Brain microvascular endothelial cell (primary cell): ENCODE results near the gene MAP2K4.
"Not testable (repeated sequence)": the region's sequence is repeated elsewhere in the genome, so short reads cannot be mapped to it uniquely, and the experiment has no call there.

ENCODE experiments used
- DNase-seq: peaks from one replicate; pipeline ENCODE4 v3.0.0-alpha.2; 2020
- H3K27ac ChIP-seq: fragments of 250-450 bp; sonication (Bioruptor Pico); 2 replicates; pipeline ENCODE4 v1.5.1; 2020; ENCODE audit warnings: mild to moderate bottlenecking, moderate library complexity
- H3K27me3 ChIP-seq: fragments of 250-450 bp; sonication (Bioruptor Pico); replicated peaks from 2 replicates; pipeline ENCODE4 v1.5.1; 2020; ENCODE audit warnings: mild to moderate bottlenecking
- H3K36me3 ChIP-seq: fragments of 250-450 bp; sonication (Bioruptor Pico); replicated peaks from 2 replicates; pipeline ENCODE4 v1.5.1; 2020; ENCODE audit warnings: mild to moderate bottlenecking
- H3K4me3 ChIP-seq: 2 replicates; pipeline ENCODE4 v1.5.1; 2011; ENCODE audit warnings: low read depth, mild to moderate bottlenecking, control low read depth, low read length, moderate library complexity
- in situ Hi-C: cut with HindIII; loops from 2 replicates; pipeline ENCODE4 v1.10.0; 2017; ENCODE audit warnings: low sequenced_read_pairs, low pct_ligation_motif_present
- TF ChIP-seq, protein P1 (sequence below): IDR thresholded peaks from 2 replicates; pipeline ENCODE4 v1.5.1; 2011; ENCODE audit warnings: low read depth, mild to moderate bottlenecking, moderate library complexity, low read length, control low read depth, inconsistent platforms; ENCODE audit errors: missing control alignments

The MAP2K4 gene

DNA sequence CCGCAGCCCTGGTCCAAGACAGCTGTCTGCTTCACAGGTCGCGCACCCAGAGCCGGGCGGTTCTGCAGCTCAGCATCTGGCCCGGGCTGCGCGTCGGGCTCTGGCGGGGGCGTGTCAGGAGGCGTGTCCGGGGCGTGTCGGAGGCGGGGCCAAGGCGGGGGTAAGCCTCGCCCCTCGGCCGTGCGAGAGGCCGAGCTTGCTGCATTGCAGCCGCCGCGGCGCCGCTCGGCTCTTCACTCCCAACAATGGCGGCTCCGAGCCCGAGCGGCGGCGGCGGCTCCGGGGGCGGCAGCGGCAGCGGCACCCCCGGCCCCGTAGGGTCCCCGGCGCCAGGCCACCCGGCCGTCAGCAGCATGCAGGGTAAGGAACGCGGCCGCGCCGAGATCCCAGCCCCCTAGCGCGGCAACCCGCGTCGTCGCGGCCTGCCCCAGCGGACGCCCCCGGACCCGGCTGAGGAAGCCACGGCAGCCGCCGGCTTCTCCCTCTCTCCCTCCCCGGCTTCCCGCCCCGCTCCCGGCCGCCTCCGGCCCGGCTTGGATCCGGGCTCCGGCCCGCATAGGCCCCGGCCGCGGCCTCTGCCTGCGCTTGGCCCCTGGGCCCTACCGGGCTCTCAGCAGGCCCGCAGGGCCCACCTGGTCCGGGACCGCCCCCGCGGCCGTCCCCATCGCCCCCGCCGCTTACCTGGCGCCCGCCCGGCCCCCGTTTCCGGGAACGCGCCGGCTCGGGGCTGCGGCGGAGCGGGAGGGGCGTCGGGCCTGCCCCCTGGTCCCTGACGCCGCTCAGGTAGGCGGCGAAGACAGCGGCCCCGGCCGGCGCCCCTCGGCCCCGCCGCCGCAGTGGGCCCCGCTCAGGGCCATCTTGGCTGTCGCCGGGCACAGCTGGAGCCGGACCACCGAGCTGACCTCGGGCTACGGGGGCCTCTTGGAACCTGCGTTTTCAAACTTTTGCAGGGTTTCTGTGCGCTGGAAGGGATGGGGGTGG is at the start of gene MAP2K4:
Gene MAP2K4 (plus strand): TSS at position 236 of the 981 bp plus-strand sequence. CDS start 10 bp downstream, at position 246.
- H3K27ac ChIP-seq = peak within 1 kb of the TSS; percentile 87
- H3K36me3 ChIP-seq = no peaks in the 10 kb centered on the region
- H3K4me3 ChIP-seq = peak within 1 kb of the TSS; percentile 69
- in situ Hi-C loops = no loop called here
- no peaks in the 10 kb centered on the region for H3K27me3 ChIP-seq
- TF ChIP-seq, protein P1, sequence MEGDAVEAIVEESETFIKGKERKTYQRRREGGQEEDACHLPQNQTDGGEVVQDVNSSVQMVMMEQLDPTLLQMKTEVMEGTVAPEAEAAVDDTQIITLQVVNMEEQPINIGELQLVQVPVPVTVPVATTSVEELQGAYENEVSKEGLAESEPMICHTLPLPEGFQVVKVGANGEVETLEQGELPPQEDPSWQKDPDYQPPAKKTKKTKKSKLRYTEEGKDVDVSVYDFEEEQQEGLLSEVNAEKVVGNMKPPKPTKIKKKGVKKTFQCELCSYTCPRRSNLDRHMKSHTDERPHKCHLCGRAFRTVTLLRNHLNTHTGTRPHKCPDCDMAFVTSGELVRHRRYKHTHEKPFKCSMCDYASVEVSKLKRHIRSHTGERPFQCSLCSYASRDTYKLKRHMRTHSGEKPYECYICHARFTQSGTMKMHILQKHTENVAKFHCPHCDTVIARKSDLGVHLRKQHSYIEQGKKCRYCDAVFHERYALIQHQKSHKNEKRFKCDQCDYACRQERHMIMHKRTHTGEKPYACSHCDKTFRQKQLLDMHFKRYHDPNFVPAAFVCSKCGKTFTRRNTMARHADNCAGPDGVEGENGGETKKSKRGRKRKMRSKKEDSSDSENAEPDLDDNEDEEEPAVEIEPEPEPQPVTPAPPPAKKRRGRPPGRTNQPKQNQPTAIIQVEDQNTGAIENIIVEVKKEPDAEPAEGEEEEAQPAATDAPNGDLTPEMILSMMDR = no peak
- peak; percentile 83 for DNase-seq

DNA sequence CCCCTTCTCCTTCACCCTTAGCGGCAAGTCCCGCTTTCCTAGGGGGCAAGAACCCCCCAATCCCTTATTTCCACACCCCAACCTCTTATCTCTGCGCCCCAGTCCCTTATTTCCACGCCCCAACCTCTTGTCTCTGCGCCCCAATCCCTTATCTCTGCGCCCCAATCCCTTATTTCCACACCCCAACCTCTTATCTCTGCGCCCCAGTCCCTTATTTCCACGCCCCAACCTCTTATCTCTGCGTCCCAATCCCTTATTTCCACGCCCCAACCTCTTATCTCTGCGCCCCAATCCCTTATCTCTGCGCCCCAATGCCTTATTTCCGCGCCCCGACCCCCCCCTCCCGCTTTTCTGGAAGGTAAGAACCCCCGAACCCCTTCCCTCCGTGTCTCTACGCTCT is 47.9 kb upstream of the MAP2K4 start:
- H3K27ac ChIP-seq, H3K4me3 ChIP-seq, in situ Hi-C loops, DNase-seq, H3K27me3 ChIP-seq, H3K36me3 ChIP-seq: not testable (repeated sequence)

DNA sequence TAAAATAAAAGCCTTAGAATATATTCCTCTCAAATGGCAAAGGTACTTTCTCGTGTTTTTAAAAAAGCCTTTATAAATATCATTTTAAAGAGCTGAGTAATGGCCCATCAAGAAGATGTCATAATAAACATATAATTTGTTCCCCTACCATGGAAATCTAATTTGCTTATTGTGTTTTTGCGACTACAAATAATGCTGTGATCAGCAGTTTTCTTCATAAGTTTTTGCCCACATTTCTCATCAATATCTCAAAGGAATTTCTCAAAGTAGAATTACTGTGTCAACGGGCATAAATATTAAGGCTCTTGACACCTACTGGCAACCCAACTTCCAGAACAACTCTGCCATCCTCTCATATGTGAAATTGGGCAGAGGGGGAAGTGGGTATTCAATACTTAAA is 40.9 kb upstream of the MAP2K4 start:
- Histone ChIP-seq H3K27ac (no peak overlapping the region), H3K4me3 (no peak overlapping the region), H3K27me3 (no peaks in the 10 kb centered on the region), H3K36me3 (peaks cover 21% of the 10 kb centered on the region)
- in situ Hi-C loops = loop anchor here (25.0 kb wide), 1 partner anchor 1242 kb away; the partner anchor contains the start of gene TMEM220
- TF ChIP-seq, protein P1 = no peak
- no peak for DNase-seq

DNA sequence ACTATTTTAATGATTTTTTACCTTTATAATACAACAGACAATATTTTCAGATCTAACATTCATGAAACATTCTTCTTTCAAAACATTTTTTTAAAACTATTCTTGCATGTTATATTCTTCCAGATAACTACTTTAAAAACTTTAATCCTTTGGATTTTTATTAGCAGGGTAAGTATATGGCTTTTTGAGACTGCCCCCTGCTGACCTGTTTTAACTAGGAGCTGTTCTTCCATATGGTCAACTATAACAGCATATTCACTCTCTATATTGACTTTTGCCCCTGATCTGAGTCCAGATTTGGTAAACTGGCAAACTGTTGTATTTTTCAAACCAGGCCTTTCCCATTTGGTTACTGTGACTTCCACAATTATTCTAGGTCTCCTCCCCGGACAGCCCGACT is 39.9 kb upstream of the MAP2K4 start:
- no peaks in the 10 kb centered on the region for H3K27me3 ChIP-seq
- peak; percentile 8 for DNase-seq
- in situ Hi-C loops = loop anchor here (25.0 kb wide), 1 partner anchor 1244 kb away; the partner anchor contains the start of gene TMEM220
- H3K27ac ChIP-seq = no peak overlapping the region
- H3K4me3 ChIP-seq = no peak overlapping the region
- H3K36me3 ChIP-seq = peaks cover 21% of the 10 kb centered on the region
- TF ChIP-seq, protein P1 = peak; percentile 42

DNA sequence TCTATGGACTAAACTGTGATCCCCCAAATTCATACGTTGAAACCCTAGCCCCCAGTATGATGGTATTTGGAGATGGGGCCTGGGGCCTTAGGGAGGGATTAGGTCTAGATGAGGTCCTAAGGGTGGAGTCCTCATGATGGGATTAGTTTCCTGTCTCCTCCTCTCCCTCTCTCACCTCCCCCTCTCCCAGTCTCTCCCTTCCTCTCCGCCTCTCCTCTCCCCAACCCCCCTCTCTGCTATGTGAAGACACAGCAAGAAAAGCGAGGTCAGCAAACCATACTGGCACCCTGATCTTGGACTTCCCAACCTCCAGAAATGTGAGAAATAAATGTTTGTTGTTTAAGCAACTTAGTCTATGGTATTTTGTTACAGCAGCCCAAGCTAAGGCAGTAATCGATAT is 38.8 kb upstream of the MAP2K4 start:
- TF ChIP-seq, protein P1 = no peak
- no peaks in the 10 kb centered on the region for H3K27me3 ChIP-seq
- no peak overlapping the region for H3K27ac ChIP-seq
- peaks cover 21% of the 10 kb centered on the region for H3K36me3 ChIP-seq
- in situ Hi-C loops = loop anchor here (25.0 kb wide), 1 partner anchor 1245 kb away; the partner anchor contains the start of gene TMEM220
- H3K4me3 ChIP-seq = no peak overlapping the region
- DNase-seq = no peak

DNA sequence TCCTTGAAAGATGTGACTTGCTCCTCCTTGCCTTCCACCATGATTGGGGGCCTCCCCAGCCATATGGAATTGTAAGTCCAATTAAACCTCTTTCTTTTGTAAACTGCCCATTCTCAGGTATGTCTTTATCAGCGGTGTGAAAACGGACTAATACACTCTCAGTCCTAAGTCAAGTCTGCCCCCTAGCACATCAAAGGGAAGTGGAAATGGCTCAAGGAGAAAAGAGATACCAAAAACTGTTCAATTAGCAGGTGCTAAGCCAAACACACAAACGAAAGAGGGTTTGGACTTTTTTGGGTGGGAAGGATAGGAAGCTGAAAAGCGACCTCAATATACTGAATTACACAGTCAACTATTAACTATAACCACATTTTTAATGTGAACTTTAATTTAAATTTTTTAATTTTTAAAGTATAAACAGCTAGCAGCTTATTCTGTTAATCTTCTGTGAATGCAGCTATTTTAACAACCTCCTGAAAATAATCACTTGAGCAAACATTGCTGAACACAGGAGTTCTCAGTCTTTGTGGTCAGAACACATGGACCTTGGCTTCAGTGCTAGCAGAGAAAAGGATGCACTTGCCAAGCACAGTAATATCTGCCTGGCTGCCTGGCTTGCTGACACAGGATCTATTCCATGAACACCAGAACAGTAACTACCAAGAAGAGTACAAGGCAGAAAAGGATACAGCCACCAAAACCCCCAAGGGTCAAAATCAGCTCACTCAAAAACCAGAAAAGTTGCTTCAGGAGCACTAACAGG is 34.3 kb upstream of the MAP2K4 start:
- DNase-seq = no peak
- in situ Hi-C loops = loop anchor here (25.0 kb wide), 1 partner anchor 1249 kb away; the partner anchor contains the start of gene TMEM220
- Histone ChIP-seq H3K36me3 (peaks cover 11% of the 10 kb centered on the region), H3K27ac (no peak overlapping the region), H3K4me3 (no peak overlapping the region), H3K27me3 (no peaks in the 10 kb centered on the region)
- TF ChIP-seq, protein P1 = no peak
